H1 (cell line): ENCODE data around the gene CD244. TPM values are rescaled to one million over a fixed set of nuclear protein-coding genes. Genes with fewer than 3 reads are reported as not detected.

Source experiments
- CTCF ChIA-PET: fragments of 300-600 bp; sonication (Branson Sonifier 250); formaldehyde crosslinking; loops from one replicate; lab custom pipeline; 2021; ENCODE audit not compliant: partially characterized antibody; lab: Charles Lee
- POLR2A ChIA-PET: fragments of 300-600 bp; sonication (Branson Sonifier 250); formaldehyde crosslinking; loops from one replicate; lab custom pipeline; 2021; ENCODE audit warnings: inconsistent platforms; ENCODE audit not compliant: partially characterized antibody; lab: Charles Lee
- DNase-seq, 2 experiments: peaks; one replicate each; pipeline versions ENCODE4 v3.0.0 to v3.0.0-alpha.2; 2010 to 2022; ENCODE audit warnings: low spot score in 2 of 2, low read depth in 1 of 2, mixed read lengths in 1 of 2
- FAIRE-seq: peaks from 2 replicates; lab custom pipeline; 2011; peaks lifted over from hg19 to GRCh38; lab: Jason Lieb, UNC
- H2AFZ ChIP-seq: 2 replicates; pipeline ENCODE4 v1.8.1; 2012; ENCODE audit warnings: low read length, inconsistent platforms
- H2AK5ac ChIP-seq: 2 replicates; pipeline ENCODE4 v1.6.1; 2013; ENCODE audit warnings: low read depth, low read length
- H2BK120ac ChIP-seq: replicated peaks from 2 replicates; pipeline ENCODE3; 2013; ENCODE audit warnings: low read depth, low read length, inconsistent platforms
- H2BK12ac ChIP-seq: 2 replicates; pipeline ENCODE4 v1.6.1; 2013; ENCODE audit warnings: low read depth, low read length
- H2BK15ac ChIP-seq: 2 replicates; pipeline ENCODE4 v1.6.1; 2013; ENCODE audit warnings: low read length
- H2BK20ac ChIP-seq: 2 replicates; pipeline ENCODE4 v1.6.1; 2013; ENCODE audit warnings: low read length
- H2BK5ac ChIP-seq: 2 replicates; pipeline ENCODE4 v1.6.1; 2013; ENCODE audit warnings: low read depth, low read length
- H3K14ac ChIP-seq: 2 replicates; pipeline ENCODE4 v1.6.1; 2013; ENCODE audit warnings: inconsistent platforms; ENCODE audit not compliant: insufficient read length
- H3K18ac ChIP-seq: 2 replicates; pipeline ENCODE4 v1.6.1; 2013; ENCODE audit warnings: low read length; ENCODE audit errors: extremely low read depth
- H3K23ac ChIP-seq: 2 replicates; pipeline ENCODE4 v1.6.1; 2013; ENCODE audit warnings: inconsistent platforms; ENCODE audit not compliant: insufficient read length
- H3K23me2 ChIP-seq: 2 replicates; pipeline ENCODE4 v1.6.1; 2013; ENCODE audit warnings: low read depth, low read length
- H3K27ac ChIP-seq: 2 replicates; pipeline ENCODE4 v1.6.1; 2011; ENCODE audit warnings: low read depth, low read length, inconsistent platforms
- H3K27me3 ChIP-seq, 4 experiments: replicated peaks in 1 of 4; 1 replicate in 1 of 4; 2 replicates in 3 of 4; pipeline versions ENCODE4 v1.6.1 to v1.8.1; 2011 to 2013; ENCODE audit warnings: low read length in 3 of 4, mild to moderate bottlenecking in 3 of 4, inconsistent platforms in 2 of 4, mixed read lengths in 2 of 4, moderate library complexity in 1 of 4; ENCODE audit not compliant: control insufficient read depth in 3 of 4, insufficient read depth in 3 of 4; ENCODE audit errors: extremely low read depth in 1 of 4
- H3K36me3 ChIP-seq, 4 experiments: 2 replicates each; pipeline versions ENCODE4 v1.6.1 to v1.8.1; 2011 to 2013; ENCODE audit warnings: mild to moderate bottlenecking in 4 of 4, low read length in 3 of 4, moderate library complexity in 2 of 4, control low read depth in 1 of 4, inconsistent platforms in 1 of 4; ENCODE audit not compliant: insufficient read depth in 4 of 4, control insufficient read depth in 2 of 4
- H3K4ac ChIP-seq: replicated peaks from 2 replicates; pipeline ENCODE3; 2013; ENCODE audit warnings: low read length, low read depth, mixed read lengths, inconsistent platforms; ENCODE audit not compliant: insufficient read length
- H3K4me1 ChIP-seq, 4 experiments: replicated peaks in 1 of 4; 1 replicate in 1 of 4; 2 replicates in 3 of 4; pipeline versions ENCODE4 v1.6.1 to v1.8.1; 2011 to 2013; ENCODE audit warnings: low read length in 3 of 4, inconsistent platforms in 2 of 4, mixed read lengths in 1 of 4; ENCODE audit not compliant: insufficient read depth in 4 of 4, control insufficient read depth in 3 of 4
- H3K4me2 ChIP-seq, 2 experiments: 2 replicates each; pipeline versions ENCODE4 v1.6.1 to v1.8.1; 2011 to 2013; ENCODE audit warnings: low read depth in 2 of 2, low read length in 2 of 2, control low read depth in 1 of 2, inconsistent platforms in 1 of 2, mild to moderate bottlenecking in 1 of 2; ENCODE audit not compliant: insufficient read depth in 1 of 2
- H3K4me3 ChIP-seq, 4 experiments: fragments of 200-600, 300-600 bp in 1 of 4; sonication (generic), shearing (Covaris generic), sonication (Bioruptor Twin) in 1 of 4; 2 replicates each; pipeline versions ENCODE4 v1.5.1 to v1.8.1; 2011 to 2016; ENCODE audit warnings: low read length in 4 of 4, low read depth in 3 of 4, control low read depth in 2 of 4, inconsistent platforms in 2 of 4, mild to moderate bottlenecking in 2 of 4, mixed read lengths in 1 of 4, moderate library complexity in 1 of 4; ENCODE audit not compliant: insufficient read depth in 2 of 4; ENCODE audit errors: extremely low read depth in 1 of 4
- H3K56ac ChIP-seq: replicated peaks from 2 replicates; pipeline ENCODE3; 2013; ENCODE audit warnings: low read depth, mild to moderate bottlenecking, mixed read lengths, low read length, inconsistent platforms; ENCODE audit not compliant: insufficient read length
- H3K79me1 ChIP-seq: 2 replicates; pipeline ENCODE4 v1.6.1; 2013; ENCODE audit warnings: low read depth, low read length, control low read depth
- H3K79me2 ChIP-seq, 2 experiments: 2 replicates each; pipeline versions ENCODE4 v1.6.1 to v1.8.1; 2012 to 2013; ENCODE audit warnings: low read length in 2 of 2, mild to moderate bottlenecking in 2 of 2, inconsistent platforms in 1 of 2; ENCODE audit not compliant: insufficient read depth in 2 of 2, control insufficient read depth in 1 of 2
- H3K9ac ChIP-seq, 4 experiments: replicated peaks in 1 of 4; 1 replicate in 1 of 4; 2 replicates in 3 of 4; pipeline versions ENCODE4 v1.6.1 to v1.8.1; 2011 to 2013; ENCODE audit warnings: low read depth in 3 of 4, low read length in 3 of 4, control low read depth in 2 of 4, mild to moderate bottlenecking in 2 of 4, moderate library complexity in 2 of 4, inconsistent platforms in 1 of 4; ENCODE audit errors: extremely low read depth in 1 of 4
- H3K9me3 ChIP-seq, 2 experiments: 2 replicates each; pipeline versions ENCODE4 v1.6.1 to v1.8.1; 2012 to 2013; ENCODE audit warnings: mild to moderate bottlenecking in 2 of 2, moderate library complexity in 2 of 2, control low read depth in 1 of 2, inconsistent platforms in 1 of 2, low read depth in 1 of 2, low read length in 1 of 2, mixed read lengths in 1 of 2; ENCODE audit not compliant: insufficient read depth in 2 of 2
- H4K20me1 ChIP-seq, 2 experiments: replicated peaks in 1 of 2; 2 replicates each; pipeline versions ENCODE3 to v1.8.1; 2011 to 2013; ENCODE audit warnings: inconsistent platforms in 2 of 2, low read length in 2 of 2, mild to moderate bottlenecking in 1 of 2; ENCODE audit not compliant: insufficient read depth in 2 of 2, control insufficient read depth in 1 of 2
- H4K5ac ChIP-seq: 2 replicates; pipeline ENCODE4 v1.6.1; 2013; ENCODE audit warnings: low read length, low read depth, mixed read lengths, inconsistent platforms; ENCODE audit not compliant: insufficient read length
- H4K8ac ChIP-seq: 2 replicates; pipeline ENCODE4 v1.8.0; 2013; ENCODE audit warnings: mild to moderate bottlenecking, moderate library complexity, low read length, inconsistent platforms; ENCODE audit not compliant: insufficient read depth; ENCODE audit errors: extremely low read depth
- H4K91ac ChIP-seq: replicated peaks from 2 replicates; pipeline ENCODE3; 2013; ENCODE audit warnings: low read length, mixed read lengths, inconsistent platforms; ENCODE audit not compliant: insufficient read length
- ATF2 ChIP-seq: IDR thresholded peaks from 2 replicates; pipeline ENCODE4 v1.6.1; 2012; ENCODE audit warnings: low read length, inconsistent platforms
- BACH1 ChIP-seq: IDR thresholded peaks from 2 replicates; pipeline ENCODE4 v1.6.1; 2012; ENCODE audit warnings: low read length, improper control_type of control experiment
- BRCA1 ChIP-seq: IDR thresholded peaks from 2 replicates; pipeline ENCODE4 v1.6.1; 2012; ENCODE audit warnings: low read depth, low read length, improper control_type of control experiment
- CBX5 ChIP-seq: fragments of 300-800, 300-1000 bp; sonication (generic); IDR thresholded peaks from 2 replicates; pipeline ENCODE4 v1.7.1; 2016; ENCODE audit warnings: antibody characterized with exemption, low read length, low read depth
- CBX8 ChIP-seq: fragments of 300-800, 300-1000 bp; sonication (generic); IDR thresholded peaks from 2 replicates; pipeline ENCODE4 v1.7.1; 2016; ENCODE audit warnings: low read depth, low read length, borderline replicate concordance
- EZH2 ChIP-seq: fragments of 200-600 bp; sonication (generic); IDR thresholded peaks from 2 replicates; pipeline ENCODE4 v1.7.1; 2012; ENCODE audit warnings: low read depth, mild to moderate bottlenecking, moderate library complexity, low read length, inconsistent platforms; ENCODE audit not compliant: severe bottlenecking
- RAD21 ChIP-seq, 2 experiments: IDR thresholded peaks in 1 of 2; conservative IDR thresholded peaks in 1 of 2; 2 replicates each; pipeline ENCODE4 v1.6.1; 2011; ENCODE audit warnings: low read depth in 2 of 2, low read length in 2 of 2, improper control_type of control experiment in 1 of 2, inconsistent platforms in 1 of 2, mild to moderate bottlenecking in 1 of 2, moderate library complexity in 1 of 2
- SIN3A ChIP-seq, 2 experiments: IDR thresholded peaks in 1 of 2; conservative IDR thresholded peaks in 1 of 2; 2 replicates each; pipeline ENCODE4 v1.6.1; 2011 to 2012; ENCODE audit warnings: low read length in 2 of 2, improper control_type of control experiment in 1 of 2, low read depth in 1 of 2, mild to moderate bottlenecking in 1 of 2
- TAF7 ChIP-seq: optimal IDR thresholded peaks from 2 replicates; pipeline ENCODE3; 2011; ENCODE audit warnings: low read depth, mild to moderate bottlenecking, inconsistent platforms, low read length, moderate library complexity, borderline replicate concordance
- WGBS, 2 experiments: shearing (Covaris generic) in 1 of 2; methylation state at CpG; one replicate each; pipeline versions ENCODE4 v1.1.6 to v1.1.7; 2013 to 2015; ENCODE audit warnings: low lambda C conversion rate in 2 of 2, mixed read lengths in 2 of 2, inconsistent platforms in 1 of 2, low coverage in 1 of 2, missing lambda C conversion rate in 1 of 2; ENCODE audit not compliant: insufficient replicate concordance in 2 of 2, insufficient coverage in 1 of 2, insufficient read length in 1 of 2; ENCODE audit errors: extremely low coverage in 1 of 2, missing lambda C conversion rate in 1 of 2; 5-methylcytosine and 5-hydroxymethylcytosine counted together
- polyA plus RNA-seq, 7 experiments: library from polyadenylated mRNA; depleted of rRNA in 3 of 7; stranded (reverse) in 5 of 7; unstranded in 2 of 7; fragments of >200 nt in 5 of 7; fragments of 200-250 nt in 2 of 7; gene quantifications; 1 replicate in 5 of 7; 2 replicates in 1 of 7; 4 replicates in 1 of 7; pipeline versions ENCODE4 v1.2.1 to v1.2.3, GENCODE V29; 2011 to 2013; ENCODE audit warnings: missing spikeins in 2 of 7, mixed read lengths in 2 of 7
- total RNA-seq: library from RNA; stranded (reverse); fragmentation: NEBNext Ultra II Directional; extraction: Animal tissue kit (Norgen Biotek cat#: 25700); gene quantifications from 2 replicates; pipeline ENCODE4 v1.2.1, GENCODE V29; 2021

The CD244 gene
- total and polyA plus RNA-seq, 2 of the 8 experiments (the other 6 are each of a cell fraction or from before 2014, with no cell fraction given) = not detected

DNA sequence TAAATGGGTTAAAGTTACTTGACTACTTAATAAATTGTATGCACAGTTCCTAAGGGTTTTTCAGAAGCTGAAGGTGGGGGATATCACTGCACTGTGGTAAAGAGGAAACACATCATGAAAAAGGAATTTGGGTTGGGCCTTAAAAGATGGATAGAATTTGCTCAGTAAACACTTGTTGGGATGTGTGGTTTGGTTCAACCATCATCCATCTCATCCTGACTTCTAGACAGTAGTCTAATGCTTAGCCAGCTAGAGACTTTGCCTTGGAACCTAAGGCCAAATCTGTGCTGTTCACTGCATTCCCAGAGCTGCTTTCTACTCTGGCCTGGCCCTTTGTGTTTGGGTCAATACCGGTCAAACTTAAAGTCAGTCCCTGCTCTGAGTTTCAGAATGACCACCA lies 36.1 kb downstream of the CD244 start:
- CTCF ChIA-PET = interaction anchor here (0.7 to 2.7 kb wide), 10 partner anchors 8 to 296 kb away, joined by 3 to 18 read pairs (median 3); no protein-coding TSS in a partner anchor

More for the DNA sequence above, 36.1 kb downstream of the CD244 start:
- Histone ChIP-seq H3K9me3 (no peaks in the 10 kb centered on the region), H3K4me3 (no peak overlapping the region), H3K79me1 (no peaks in the 10 kb centered on the region), H3K4me2 (no peak overlapping the region), H3K4ac (no peak overlapping the region), H2BK15ac (no peak overlapping the region), H3K56ac (no peak overlapping the region), H2BK120ac (no peak overlapping the region), H2BK20ac (no peak overlapping the region), H3K79me2 (no peaks in the 10 kb centered on the region), H2AK5ac (no peak overlapping the region), H2BK12ac (no peak overlapping the region), H4K91ac (no peak overlapping the region), H4K5ac (no peak overlapping the region), H3K36me3 (no peaks in the 10 kb centered on the region), H2BK5ac (no peak overlapping the region), H3K27ac (no peak overlapping the region), H4K20me1 (no peaks in the 10 kb centered on the region), H3K4me1 (no peaks in the 10 kb centered on the region), H3K27me3 (no peaks in the 10 kb centered on the region), H3K14ac (no peak overlapping the region), H3K23me2 (no peaks in the 10 kb centered on the region), H3K23ac (no peak overlapping the region), H3K18ac (no peak overlapping the region), H4K8ac (no peak overlapping the region), H3K9ac (no peak overlapping the region), H2AFZ (no peak overlapping the region)
- POLR2A ChIA-PET = no interaction called here
- DNase-seq (no peak), FAIRE-seq (no peak)
- TF ChIP-seq BACH1 (no peak), TAF7 (no peak), CBX8 (no peak), ATF2 (no peak), CBX5 (no peak), RAD21 (IDR thresholded peaks at IDR 0.05 in 1 of 2, conservative IDR thresholded peaks at IDR 0.05 in 1 of 2; ENCODE audit: low read depth in 2 of 2, low read length in 2 of 2) (no peak), EZH2 (no peak), SIN3A (conservative IDR thresholded peaks at IDR 0.05 in 1 of 2, IDR thresholded peaks at IDR 0.05 in 1 of 2; ENCODE audit: low read depth in 1 of 2, low read length in 2 of 2) (no peak), BRCA1 (no peak)
- WGBS, 2 experiments = 94% methylated on average over 1 of the region's 1 CpG; no CpG with 5 or more reads in 1 of the 2 experiments
